Neural cell (in vitro differentiated cells): ENCODE measurements around the gene RPL10L.

Source experiments
- CTCF ChIP-seq: fragments of 450-650 bp; IDR thresholded peaks from 2 replicates; pipeline ENCODE4 v1.5.1; 2014; ENCODE audit warnings: antibody characterized with exemption, mild to moderate bottlenecking, moderate library complexity; ENCODE audit not compliant: poor library complexity, severe bottlenecking
- EP300 ChIP-seq: fragments of 450-650 bp; conservative IDR thresholded peaks from 2 replicates; pipeline ENCODE4 v1.6.1; 2014; ENCODE audit warnings: antibody characterized with exemption, mild to moderate bottlenecking, moderate library complexity; ENCODE audit not compliant: poor library complexity, severe bottlenecking
- MXI1 ChIP-seq: fragments of 450-650 bp; conservative IDR thresholded peaks from 2 replicates; pipeline ENCODE4 v1.6.1; 2014; ENCODE audit warnings: antibody characterized with exemption, mild to moderate bottlenecking; ENCODE audit not compliant: poor library complexity, severe bottlenecking
- POLR2AphosphoS5 ChIP-seq: IDR thresholded peaks from 2 replicates; pipeline ENCODE4 v1.6.1; 2012

GRCh38 chr14:46653031-46653755 lies 1.6 kb upstream of the RPL10L start:
- TF ChIP-seq POLR2AphosphoS5 (no peak), EP300 (no peak), CTCF (no peak), MXI1 (no peak)
